HG03520 (cell line): ENCODE results near the gene DNPH1.

Source experiments
- ATAC-seq: cut with Tn5 transposase; IDR thresholded peaks from one replicate; pipeline ENCODE4 v1.9.1; 2021; ENCODE audit warnings: mild to moderate bottlenecking, moderate library complexity; ENCODE audit not compliant: unreplicated experiment

Gene DNPH1

GRCh38 chr6:43247114-43247999, 18.1 kb upstream of the DNPH1 start:
- peak; percentile 89 for ATAC-seq

GRCh38 chr6:43246301-43247113, 17.2 kb upstream of the DNPH1 start:
- ATAC-seq = peak; percentile 30

GRCh38 chr6:43243664-43244321, 14.5 kb upstream of the DNPH1 start:
- no peak for ATAC-seq

- no peak for ATAC-seq
Measured at GRCh38 chr6:43242908-43243663, 13.8 kb upstream of the DNPH1 start, which contains the start of gene TTBK1. TSS of gene TTBK1 (plus strand) at chr6:43243481. CDS start at chr6:43246661, 3,180 bp downstream.

- ATAC-seq = no peak
Measured at GRCh38 chr6:43241446-43241845, 12.2 kb upstream of the DNPH1 start.

- no peak for ATAC-seq
Measured at GRCh38 chr6:43240950-43241349, 11.7 kb upstream of the DNPH1 start.

GRCh38 chr6:43239054-43239453, 9.8 kb upstream of the DNPH1 start:
- no peak for ATAC-seq

GRCh38 chr6:43235841-43236240, 6.6 kb upstream of the DNPH1 start:
- ATAC-seq = no peak

- ATAC-seq = no peak
Measured at GRCh38 chr6:43231735-43232450, 2.6 kb upstream of the DNPH1 start.

- no peak for ATAC-seq
Measured at GRCh38 chr6:43231053-43231452, 1.8 kb upstream of the DNPH1 start.

- ATAC-seq = no peak
Measured at GRCh38 chr6:43229803-43230620, 731 bp upstream of the DNPH1 start.

- ATAC-seq = no peak
Measured at GRCh38 chr6:43226192-43226851, 3.0 kb downstream of the DNPH1 start.

GRCh38 chr6:43223175-43223574, 6.1 kb downstream of the DNPH1 start:
- no peak for ATAC-seq

GRCh38 chr6:43222418-43223059, 6.7 kb downstream of the DNPH1 start:
- no peak for ATAC-seq

- no peak for ATAC-seq
Measured at GRCh38 chr6:43221046-43221972, 8.0 kb downstream of the DNPH1 start.

- ATAC-seq = no peak
Measured at GRCh38 chr6:43220439-43220951, 8.8 kb downstream of the DNPH1 start.

GRCh38 chr6:43219814-43220213, 9.5 kb downstream of the DNPH1 start:
- no peak for ATAC-seq
